GM23248 (cell line): ENCODE measurements around the gene IMPDH1.

Experiments used
- EZH2 ChIP-seq: fragments of 200-600 bp; sonication (generic); IDR thresholded peaks from 2 replicates; pipeline ENCODE4 v1.6.1; 2018; ENCODE audit warnings: antibody characterized with exemption, mild to moderate bottlenecking; ENCODE audit not compliant: insufficient read depth, poor library complexity, severe bottlenecking
- EZH2phosphoT487 ChIP-seq: fragments of 200-600 bp; sonication (generic); IDR thresholded peaks from 2 replicates; pipeline ENCODE4 v1.6.1; 2018; ENCODE audit warnings: antibody characterized with exemption, moderate library complexity, mild to moderate bottlenecking, low read depth; ENCODE audit not compliant: insufficient read depth

DNA sequence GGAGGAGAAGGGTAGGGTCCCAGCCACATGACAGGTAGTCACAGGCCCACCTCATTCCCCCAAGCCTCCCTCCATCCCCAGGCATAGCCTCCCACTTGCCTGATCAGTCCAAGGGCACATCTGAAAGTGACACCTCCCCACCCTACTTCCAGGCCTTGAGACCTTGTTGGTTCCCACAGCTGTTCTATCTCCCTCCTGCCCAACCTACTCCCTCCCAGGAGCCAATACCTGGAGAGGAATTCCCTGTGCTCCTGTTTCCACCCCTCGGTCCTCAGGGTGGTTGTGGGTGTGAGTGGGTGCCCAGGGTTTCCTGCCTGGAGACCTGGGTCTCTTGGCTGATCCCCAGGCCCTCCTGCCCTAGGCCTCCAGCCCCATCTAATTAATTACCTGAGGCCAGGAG lies 11.6 kb upstream of the IMPDH1 start:
- TF ChIP-seq EZH2 (no peak), EZH2phosphoT487 (no peak)
